ENCODE results near the gene NRGN.

The NRGN gene

DNA sequence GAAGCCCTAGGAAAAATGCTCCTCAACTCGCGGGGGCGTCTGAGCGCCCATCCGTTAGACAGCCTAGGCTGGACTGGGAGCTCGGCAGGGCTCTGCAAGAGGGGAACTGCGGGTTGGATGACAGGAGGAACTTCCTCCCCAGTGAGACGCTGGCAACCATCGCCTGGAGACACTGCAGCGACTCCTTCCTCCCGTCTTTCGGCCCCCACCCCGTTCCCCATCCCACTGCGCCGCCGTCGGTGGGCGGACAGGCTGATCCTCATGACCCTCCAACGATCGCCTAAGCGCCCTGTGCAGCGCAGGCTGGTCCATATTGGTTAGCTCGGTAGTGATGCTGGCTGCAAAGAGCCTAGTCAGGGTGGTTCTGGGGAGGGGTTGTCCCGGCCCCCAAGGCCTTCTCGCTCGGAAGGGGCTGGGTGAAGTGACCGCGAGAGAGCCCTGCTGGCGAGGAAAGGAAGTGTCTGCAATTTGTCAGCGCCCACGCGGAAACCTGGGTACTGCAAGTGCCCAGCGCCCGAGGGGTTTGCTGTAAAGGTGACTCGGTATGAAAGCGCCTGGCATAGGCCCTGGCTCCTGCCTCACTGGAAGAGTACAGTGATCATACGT lies 638 bp downstream of the NRGN start:
- peak; percentile 52 for DNase-seq (ENCODE audit: low spot score)

DNA sequence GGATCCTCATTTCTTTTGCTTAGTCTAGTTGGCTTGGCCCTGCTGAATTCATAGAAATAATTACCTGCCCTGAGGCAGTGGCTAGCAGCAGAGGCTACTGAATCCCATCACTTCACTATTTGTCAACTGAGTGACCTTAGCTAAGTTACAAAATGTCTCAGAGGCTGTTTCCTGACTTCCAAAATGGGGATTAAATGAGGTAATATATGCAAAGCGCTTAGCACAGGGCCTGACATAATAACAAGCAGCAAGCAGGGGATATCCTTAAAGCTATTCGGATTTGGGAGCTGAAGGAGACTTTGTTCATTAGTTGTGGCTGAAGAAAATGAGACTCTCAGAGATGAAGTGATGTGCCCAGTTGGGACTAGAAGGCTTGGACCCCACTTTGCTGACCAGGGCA lies 2.8 kb downstream of the NRGN start:
- no peak for DNase-seq (ENCODE audit: low spot score)

DNA sequence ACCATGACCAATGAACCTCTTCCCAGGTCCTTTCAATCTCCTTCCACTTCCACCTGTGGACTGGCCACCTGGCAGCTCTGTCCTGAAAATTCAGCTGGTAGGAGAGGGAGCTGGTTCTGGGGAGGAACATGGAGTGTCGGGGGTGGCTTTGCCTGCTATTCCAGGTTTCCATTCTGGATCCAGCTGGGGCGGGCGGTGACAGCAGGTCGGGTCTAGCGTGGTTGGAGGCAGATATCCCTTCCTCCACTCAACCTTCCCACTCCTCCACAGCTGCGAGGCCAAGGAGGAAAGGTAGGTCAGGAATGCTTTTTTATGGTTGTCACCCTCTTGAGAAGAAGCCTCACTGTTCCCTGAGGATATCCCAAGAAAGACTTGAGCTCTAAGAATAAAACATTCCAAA lies 3.3 kb downstream of the NRGN start:
- no peak for DNase-seq (ENCODE audit: low spot score)

DNA sequence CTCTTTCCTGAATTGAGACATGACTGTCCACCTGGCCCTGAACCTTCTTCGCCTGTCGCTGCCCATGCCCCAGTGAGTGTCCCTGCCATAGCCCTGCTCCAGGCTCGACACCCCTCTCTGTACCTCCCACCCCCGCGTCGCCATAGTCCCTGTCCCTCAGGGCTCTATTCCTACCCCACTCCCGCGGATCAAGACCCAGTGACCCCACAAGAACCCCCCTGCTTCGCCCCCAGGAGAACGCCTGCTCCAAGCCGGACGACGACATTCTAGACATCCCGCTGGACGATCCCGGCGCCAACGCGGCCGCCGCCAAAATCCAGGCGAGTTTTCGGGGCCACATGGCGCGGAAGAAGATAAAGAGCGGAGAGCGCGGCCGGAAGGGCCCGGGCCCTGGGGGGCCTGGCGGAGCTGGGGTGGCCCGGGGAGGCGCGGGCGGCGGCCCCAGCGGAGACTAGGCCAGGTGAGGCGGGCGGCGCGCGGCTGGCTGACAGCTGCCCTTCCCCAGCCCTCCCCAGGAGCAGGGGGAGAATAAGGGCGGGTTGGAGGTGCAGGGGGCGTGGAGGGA lies 5.6 kb downstream of the NRGN start:
- no peak for DNase-seq (ENCODE audit: low spot score)

DNA sequence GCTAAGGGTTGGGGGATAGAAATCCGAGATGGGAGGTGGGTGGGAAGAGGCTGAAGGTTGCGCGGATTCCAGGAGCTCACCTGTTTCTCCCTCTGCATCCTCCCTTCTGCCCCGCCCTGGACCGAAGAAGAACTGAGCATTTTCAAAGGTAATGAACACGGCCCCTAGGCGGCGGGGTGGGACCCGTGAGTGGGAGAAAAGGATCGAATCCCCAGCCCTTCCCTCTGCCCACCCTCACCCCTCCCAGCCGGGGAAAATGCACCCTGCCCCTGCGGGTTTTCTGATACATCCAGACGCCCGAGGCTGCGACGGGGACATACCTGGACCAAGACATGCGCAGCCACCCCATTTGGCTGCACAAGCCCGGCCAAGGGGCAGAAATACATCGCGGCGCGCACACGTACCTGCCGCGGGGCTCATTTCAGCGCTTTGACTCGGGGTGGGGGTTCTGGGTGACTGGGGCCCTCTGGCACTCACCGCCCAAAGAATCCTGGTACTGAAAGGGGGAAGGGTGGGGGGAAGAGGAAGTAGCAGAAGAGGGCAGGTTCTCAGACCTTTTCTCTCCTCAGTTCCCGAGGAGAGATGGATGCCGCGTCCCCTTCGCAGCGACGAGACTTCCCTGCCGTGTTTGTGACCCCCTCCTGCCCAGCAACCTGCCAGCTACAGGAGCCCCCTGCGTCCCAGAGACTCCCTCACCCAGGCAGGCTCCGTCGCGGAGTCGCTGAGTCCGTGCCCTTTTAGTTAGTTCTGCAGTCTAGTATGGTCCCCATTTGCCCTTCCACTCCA lies 6.3 kb downstream of the NRGN start:
- DNase-seq (ENCODE audit: low spot score) = peak; percentile 26

DNA sequence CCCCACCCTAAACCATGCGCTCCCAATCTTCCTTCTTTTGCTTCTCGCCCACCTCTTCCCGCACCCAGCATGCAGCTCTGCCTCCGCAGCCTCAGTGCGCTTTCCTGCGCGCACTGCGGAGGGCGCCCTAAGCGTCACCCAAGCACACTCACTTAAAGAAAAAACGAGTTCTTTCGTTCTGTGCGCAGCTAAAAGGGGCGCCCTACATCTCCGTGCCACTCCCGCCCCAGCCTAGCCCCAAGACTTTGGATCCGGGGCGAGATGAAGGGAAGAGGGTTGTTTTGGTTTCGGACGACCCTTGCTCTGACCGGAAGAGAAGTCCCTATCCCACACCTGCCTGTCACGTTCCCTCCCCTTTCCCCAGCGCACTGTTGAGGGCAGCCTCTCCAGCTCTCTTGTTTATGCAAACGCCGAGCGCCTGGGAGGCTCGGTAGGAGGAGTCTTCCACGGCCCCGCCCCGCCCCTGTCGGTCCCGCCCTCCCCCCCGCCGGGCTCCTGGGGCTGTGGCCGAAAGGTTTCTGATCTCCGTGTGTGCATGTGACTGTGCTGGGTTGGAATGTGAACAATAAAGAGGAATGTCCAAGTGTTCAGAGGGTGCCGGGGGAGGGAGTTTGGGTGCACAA lies 7.0 kb downstream of the NRGN start:
- DNase-seq (ENCODE audit: low spot score) = peak; percentile 80

DNA sequence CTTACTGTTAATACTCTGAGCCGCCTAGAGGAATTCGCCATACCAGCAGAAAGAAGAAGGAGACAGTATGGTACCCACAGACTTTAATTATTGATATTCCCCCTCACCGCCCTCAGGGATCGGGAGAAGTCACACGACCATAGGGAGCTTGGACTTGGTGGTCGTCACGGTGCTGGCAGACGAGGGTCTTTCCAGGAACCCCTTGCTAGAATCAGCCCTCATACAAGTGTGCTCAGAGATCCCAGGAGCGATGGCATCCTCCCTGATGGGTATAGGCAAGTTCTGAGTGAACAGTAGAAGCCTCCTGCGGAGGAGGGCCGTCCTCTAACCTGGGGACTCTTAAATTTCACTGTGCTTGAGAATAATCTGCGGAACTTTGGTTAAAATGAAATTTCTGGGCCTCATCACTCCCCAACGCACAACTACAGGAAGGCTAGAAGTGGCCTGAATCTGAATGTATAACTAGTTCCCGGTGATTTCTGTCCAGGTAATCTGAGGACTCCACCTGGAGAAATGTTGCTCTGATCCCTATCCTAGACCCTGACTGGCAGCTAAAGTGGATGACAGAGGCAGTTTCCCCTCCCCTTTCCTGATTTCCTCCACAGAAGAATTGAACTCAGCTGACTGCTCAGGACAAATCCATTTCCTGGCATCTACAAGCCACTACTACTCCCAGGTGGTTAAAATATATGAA lies 7.8 kb downstream of the NRGN start:
- DNase-seq (ENCODE audit: low spot score) = no peak

DNA sequence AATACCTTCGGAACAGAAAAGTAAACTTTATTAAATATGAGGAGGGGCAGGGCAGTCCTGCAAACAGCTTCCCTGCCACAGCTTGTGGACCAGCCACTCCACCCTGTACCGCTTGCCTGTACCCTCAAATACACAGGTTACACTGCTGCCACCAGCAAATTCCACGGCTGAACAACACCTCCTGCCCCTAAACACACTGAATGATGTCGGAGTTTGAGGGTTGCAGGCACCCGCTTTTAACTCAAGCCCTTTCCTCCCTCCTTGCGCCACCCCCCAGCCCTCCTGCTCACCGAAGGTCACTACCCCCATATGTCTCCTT lies 8.3 kb downstream of the NRGN start:
- no peak for DNase-seq (ENCODE audit: low spot score)

DNA sequence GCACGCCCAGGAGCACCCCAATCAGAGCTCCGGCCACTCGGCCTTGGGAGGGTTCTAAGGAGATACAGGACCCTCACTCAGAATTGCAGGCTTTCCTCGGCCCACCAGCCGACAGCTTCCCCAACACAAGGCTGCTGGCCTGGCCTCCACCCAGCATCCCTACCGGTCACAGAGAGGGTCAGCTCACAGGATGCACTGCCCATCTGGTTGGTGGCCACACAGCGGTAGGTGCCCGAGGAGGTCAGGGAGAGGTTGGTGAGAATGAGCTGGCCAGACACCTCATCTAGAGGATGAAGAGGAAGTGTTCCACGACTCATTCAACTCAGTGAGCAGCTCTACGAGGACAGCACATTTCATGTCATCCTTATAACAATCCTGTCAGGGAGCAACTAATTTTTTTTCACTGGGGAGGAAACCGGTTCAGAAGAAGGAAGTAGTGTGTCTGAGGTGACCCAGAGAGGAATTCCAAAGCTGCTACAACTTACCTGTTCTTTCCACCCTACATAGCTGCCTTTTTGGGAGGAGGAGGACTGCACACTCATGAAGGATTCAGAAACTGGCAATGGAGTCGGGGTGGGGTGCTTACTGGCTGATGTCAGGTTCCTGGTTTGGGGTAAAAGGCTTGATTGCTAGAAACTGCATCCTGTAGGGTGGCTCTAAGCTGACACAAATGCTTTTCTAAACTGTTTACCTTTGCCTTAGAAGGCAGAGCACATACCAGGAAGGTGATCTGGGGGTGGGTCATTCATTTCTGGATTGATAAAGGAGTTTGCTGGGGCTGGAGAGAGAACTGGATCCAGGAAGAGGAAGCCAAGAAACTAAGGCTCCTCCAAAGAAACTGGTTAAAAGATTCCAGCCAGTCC lies 9.0 kb downstream of the NRGN start:
- DNase-seq (ENCODE audit: low spot score) = no peak

DNA sequence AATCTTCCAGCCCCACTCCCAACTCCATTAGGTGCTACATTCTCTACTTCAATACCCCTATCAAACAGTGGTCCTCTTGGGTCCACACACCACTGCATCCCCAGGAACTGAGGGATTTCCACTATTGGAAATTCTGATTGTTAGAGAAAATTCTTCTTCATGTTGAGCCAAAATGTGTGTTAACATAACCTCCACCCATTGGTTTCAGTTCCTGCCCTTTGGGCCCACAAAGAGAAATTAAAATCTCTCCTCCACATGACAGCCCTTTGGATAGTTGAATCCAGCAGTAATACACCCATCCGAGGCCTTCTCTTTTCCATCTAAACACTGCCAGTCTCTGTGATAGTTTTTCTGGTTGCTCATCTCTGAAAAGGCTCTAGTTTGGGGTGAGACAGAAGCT lies 10.2 kb downstream of the NRGN start:
- no peak for DNase-seq (ENCODE audit: low spot score)

DNA sequence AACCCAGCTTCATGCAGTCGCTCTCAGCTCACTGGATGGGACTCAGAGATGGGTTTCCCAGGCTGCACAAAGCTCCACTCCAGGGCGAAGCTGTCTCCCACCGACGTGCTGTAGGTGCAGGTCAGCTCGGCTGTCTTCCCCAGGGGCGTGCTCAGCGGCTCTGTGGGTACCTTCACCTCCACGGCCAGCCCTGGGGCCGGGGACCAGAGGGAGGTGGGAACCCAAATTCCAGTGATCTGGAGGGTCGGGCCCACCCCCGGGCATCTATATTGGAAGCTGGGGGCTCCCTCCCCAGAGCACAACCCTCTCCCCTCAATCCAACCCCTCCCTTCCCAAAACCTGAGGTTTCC lies 11.6 kb downstream of the NRGN start:
- no peak for DNase-seq (ENCODE audit: low spot score)

DNA sequence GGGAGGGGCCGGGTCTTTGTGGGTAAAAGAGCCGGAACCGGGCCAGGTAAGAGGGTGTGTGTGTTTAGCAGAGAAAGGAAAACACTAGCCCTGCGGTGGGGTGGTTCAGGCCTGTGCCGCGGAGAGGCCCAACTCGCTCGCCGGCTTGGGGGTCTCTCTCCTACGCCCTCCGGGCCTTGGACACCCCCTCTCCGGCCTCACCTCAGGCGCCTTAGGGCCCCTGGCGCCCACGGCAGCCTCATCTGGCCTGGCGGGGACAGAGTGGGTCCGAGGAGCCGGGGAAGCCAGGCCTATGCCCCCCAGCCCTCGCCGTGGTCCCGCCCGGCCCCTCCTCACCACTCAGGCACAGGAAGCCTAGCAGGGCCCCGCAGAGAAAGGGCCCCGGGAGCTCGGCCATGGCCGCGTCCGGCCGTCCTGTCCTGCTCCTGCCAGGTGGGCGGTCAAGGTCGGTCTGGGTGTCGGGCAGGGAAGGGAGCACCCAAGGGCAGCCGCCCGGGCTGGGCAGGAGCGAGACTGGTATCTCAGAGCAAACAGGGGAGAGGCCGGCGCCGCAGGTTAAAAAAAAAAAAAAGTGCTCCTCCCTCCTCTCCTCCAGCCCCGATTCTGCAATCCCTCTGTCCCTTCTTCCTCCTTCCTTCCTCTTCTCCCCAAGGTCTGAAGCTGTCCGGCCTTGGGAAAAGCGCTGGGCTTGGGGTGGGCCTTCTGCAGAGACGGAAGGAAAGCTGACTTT lies 12.2 kb downstream of the NRGN start, which contains the start of gene VSIG2:
VSIG2 (minus strand) TSS at position 515 of the 730 bp plus-strand sequence; CDS start at position 397, 118 bp downstream.
- DNase-seq (ENCODE audit: low spot score) = no peak

DNA sequence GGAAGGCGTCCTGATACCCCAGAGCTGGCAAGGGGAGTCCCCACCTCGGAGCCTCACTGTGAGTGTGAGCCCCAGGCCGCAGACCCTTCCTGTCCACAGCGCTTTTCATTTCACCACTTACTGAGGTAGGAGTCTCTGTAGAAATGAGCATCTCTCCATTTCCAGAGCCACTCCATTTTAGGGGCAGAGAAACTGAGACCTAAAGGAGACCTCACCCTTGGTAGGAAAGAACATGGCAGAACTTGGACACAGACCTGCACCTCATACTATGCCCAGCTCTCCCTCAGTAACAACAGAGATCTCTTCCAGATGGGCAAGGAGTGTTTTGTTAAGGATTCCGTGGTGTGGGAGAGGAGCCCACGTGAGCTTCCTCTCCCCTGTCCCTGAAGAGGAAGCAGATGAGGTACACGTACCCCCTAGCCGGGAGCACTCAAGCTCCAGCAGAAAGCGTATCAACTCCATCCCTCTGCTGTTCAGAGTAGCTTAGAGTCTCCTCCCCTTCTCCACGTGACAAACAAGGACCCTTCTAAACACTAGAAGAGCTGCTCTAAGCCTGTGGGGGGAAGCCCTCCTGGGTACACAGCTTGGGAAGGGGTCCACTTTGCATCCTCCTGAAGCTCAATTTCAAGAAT lies 12.8 kb downstream of the NRGN start:
- no peak for DNase-seq (ENCODE audit: low spot score)

DNA sequence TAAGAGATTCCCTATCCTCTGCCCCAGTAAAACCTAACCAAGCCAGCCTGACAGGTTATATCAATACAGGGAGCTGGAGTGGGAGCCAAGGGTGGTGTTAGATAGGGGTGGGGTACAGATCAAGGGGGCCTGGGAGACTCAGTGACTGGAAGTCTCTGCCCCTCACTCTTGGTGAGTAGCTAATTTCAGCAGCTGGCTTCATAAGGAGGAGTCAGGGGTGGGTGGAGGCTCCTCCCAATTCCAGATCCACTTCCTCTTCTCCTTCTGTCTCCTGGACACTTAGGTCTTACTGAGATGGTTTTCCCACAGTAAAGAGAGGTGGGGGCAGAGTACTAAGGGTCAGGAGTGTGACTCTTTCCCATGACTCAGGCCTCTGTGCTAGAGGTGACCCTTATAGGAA lies 13.5 kb downstream of the NRGN start:
- no peak for DNase-seq (ENCODE audit: low spot score)

DNA sequence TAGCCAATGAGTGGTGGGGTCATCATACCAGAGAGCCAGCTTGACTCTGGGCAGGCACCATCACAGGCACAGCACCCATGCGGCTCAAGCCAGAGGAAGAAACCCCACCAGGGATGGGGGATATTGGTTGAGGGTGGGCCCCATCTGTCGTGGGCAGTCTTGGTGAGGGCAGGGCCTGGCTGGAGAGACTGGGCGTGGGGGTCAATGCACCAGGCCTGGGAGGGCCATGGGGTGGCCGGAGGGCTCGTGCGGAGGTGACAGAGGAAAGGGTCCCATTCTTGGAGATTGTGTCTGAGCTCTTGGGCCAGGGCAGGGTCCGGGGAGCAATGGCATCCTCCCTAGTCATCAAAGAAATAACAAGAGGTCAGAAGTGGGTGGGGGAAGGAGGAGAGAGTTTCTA lies 13.9 kb downstream of the NRGN start:
- DNase-seq (ENCODE audit: low spot score) = no peak

DNA sequence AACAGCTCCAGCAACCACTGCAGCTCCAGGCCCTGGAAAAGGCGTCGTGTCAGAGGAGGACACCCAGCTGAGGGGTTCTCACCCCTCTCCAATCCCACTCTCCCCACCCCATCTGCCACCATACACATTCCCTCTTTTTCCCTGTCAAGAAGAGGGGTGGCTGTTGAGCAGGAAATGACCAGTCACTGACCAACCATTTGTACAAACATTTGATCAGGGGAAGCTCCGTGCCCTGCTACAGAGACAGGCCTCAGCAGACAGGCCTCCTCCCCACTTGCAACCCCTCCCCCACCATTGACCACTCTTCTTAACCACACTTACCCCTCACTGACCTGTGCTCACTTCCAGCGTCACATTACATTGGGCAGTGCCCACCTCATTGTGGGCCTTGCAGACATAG lies 14.6 kb downstream of the NRGN start:
- no peak for DNase-seq (ENCODE audit: low spot score)

DNA sequence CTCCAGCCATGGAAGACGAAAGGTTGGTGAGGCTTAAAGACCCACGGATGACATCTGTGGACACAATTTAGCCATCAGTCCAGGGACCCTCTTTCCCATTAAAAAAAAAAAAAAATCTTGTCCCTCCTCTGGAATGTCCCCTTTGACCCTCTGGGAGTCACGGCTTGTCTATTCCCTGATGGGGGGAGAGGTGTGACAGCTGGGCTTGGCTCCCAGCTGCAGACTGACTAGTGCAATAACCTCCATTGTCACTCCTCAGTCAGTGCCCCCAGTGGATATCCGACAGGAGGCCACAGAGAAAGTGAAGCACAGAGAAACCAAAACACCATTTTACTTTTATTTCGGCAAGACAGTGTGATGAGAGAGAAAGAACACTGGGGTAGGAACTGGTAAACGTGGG lies 15.0 kb downstream of the NRGN start:
- no peak for DNase-seq (ENCODE audit: low spot score)

DNA sequence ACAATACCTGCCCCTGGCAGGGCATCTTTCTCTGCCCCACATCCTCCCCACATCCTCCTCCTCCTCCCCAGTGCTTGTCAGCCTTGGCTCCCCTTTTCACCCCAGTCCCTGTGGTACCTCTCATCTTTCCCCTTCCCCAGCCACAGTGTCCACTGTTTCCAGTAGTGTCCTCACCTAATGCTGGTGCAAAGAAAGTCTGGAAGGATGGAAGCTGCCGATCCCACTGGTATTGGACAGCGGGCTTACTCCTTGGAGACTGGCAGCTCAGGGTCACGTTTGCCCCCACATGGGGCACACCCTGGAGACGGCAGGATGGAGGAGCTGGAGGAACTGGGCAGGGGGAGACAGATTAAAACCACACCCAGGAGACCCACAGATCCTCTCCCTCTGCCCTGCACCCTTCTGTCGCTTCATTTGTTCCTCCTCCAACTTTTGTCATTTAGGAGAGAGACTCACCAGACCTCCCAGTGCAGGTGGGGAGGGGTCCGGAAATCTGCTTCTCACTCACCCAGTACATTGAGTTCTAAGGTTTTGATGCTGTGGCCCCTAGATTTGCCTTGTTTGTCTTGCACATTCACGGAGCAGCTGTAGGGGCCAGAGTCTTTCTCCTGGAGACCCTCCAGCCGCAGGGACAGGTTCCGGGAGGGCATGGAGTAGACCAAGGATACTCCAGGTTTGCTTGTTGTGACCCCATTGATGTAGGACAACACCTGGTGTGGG lies 16.5 kb downstream of the NRGN start:
- no peak for DNase-seq (ENCODE audit: low spot score)

DNA sequence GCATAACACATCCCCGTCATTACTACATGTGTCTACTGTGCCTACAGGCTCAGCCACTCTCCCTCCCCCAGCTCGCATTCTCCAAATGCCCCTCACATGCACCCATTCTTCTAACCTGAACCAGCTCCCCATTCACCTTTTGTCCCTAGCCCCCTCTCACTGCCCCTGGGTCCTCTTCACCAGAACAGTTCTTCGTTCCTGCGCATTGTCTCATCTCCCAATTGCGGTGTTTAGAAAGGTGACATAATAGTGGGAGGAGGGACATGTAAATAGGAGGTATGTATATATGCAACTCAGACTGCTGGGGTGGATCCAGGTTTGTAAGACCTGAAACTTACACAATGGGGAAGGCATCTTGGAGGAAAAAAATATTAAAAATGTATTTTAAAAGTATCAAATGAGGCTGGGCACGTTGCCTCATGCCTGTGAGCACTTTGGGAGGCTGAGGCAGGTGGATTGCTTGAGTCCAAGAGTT lies 17.0 kb downstream of the NRGN start:
- DNase-seq (ENCODE audit: low spot score) = no peak

DNA sequence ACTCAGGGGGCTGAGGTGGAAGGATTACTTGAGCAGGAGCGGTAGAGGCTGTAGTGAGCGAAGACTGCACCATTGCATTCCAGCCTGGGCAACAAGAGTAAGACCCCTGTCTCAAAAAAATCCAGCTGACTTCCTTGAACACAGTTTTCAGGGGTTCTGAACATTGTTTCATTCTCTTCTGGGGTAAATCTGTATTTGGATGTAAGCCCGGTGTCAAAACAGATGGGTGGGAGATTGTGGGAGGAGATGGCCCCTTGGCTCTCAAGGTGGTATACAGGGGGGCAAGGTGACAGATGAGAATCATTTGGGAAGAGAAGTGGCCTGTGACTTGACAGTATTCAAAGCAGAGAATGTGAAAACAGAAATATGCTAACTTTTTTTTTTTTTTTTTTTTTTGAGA lies 17.6 kb downstream of the NRGN start:
- no peak for DNase-seq (ENCODE audit: low spot score)
